LoVo (cell line): ENCODE results near the gene PDGFRB.

Experiments
- DNase-seq: peaks from one replicate; pipeline ENCODE4 v3.0.0-alpha.2; 2016; ENCODE audit warnings: low spot score

The PDGFRB gene

DNA sequence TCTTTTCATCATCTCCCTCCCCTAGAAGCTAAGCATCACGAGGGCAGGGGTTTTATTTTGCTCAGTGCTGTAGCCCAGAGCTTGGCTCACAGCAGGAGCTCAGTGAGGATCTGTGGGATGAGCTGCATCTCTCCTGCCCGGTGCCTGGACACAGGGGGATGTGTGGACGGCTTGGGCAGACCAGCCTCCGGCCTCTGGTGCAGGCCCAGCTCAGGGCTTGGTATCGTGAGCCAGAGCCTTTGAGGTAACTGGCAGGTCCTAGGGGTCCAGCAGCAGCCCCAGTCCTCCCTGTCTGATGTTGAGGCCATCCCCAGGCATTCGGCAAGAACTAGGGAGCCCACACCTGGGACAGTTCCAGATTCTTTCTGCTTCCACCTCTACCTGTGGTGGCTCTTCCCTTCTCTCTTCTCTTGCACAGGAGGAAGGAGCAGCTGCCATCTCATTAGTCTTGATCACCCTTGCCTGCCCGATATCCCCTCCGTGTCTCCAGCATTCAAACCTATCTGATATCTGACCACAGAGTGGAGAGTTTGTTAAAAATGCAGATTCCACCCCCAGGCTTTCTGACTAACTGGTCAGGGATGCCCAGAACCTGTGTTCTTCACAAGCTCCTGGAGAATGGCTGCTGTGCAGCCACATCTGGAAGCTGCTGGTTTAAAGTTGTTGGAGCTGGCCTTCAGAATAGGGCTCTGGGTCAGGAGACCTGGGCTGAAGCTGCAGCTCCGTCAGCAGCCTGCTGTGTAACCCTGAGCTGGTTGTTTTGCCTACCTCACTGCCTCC lies 26.3 kb upstream of the PDGFRB start:
- DNase-seq: no peak

DNA sequence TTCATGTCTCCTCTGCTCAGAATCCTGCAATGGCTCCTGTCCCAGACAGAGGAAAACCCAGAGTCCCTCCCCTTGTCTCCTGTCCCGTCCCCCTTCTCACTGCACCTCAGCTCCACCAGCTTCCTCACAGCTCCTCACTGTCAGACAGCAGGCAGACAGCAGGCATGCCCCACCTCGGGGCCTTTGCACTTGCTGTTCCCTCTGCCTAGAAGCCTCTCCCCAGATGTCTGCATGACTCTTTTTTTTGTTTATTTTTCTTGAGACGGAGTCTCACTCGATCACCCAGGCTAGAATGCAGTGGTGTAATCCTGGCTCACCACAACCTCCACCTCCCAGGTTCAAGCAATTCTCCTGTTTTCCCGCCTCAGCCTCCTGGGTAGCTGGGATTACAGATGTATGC lies 25.4 kb upstream of the PDGFRB start:
- no peak for DNase-seq

DNA sequence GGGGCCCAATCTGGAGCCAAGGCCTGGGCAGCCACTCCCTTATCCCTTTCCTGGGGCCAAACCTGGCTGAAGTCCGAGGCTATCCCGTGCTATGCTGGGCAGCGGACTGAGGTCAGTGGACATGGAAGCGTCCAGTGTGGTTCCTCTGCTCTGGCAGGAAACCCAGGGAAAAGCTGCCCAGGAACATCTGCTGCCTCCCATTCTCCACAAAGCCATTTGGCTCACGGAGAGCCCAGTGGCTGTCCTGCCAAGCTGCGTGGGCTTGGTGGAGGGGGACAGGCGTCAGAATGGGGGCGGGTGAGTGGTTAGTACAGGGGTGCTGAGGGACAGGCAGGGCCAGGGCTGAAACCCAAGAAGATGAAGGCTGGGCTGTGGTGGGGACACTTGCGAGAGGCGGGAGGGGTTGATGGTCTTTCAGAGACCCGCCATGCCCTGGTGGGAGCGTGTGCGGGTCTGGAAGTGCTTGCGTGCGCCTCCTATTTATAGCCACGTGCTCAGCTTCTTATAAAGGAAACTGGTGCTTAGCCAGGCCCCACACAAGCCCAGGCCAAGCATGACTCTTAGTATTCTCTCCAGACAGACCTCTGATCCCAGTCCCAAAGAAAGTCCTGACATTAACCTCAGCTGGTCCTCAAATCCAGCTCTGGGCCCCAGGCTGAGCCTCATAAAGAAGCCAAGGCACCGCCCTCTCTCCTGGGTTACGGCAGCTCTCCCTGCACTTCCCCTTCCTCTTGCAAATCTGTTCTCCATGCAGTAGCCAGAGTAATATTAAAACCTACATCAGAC lies 24.8 kb upstream of the PDGFRB start:
- no peak for DNase-seq

DNA sequence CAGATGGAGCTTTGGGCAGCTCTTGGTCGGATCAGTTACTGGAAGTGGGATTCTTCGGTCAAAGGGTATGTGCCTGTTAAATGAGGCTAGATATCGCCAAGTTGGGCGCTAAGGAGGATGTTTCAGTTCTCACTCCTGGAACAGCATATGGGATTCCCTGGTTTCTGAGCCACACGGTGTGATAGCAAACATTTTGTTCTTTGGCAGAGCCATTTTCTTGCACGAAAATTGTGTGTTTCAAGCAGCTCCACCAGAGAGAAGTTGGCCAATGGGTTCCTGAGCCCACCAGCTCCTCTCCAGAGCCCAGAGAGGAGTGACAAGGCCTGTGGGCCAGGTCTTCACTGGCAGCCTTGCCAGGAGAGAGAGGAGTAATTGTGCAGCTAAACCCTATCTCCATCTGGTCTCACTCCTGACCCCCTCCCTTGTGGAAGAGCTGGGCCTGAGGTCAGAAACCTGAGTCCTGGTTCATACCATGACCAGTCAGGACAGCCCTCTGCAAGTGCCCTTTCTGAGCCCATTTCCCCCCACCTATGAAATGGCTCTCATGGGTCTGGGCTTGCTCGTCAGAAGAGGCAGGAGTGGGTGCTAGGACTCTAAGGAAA lies 23.5 kb upstream of the PDGFRB start:
- DNase-seq: no peak

DNA sequence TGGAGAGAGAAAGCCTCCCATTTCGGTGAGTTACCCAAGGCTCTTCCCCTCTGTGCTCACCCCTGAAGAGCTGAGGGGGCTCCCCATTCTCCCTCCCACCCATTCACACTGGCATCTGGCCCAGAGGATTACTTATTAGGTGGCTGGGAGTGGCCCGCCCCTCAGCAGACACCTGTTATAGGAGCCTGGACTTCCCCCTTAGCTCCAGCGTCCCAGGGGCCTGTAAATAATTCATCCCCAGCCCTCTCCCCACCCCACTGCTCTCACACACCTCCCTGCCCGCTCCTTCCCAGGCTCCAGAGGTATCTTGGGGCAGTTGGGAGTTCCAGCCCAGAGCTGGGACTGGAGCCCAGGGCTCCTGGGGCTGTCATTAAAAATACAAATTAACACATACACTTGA lies 22.6 kb upstream of the PDGFRB start:
- no peak for DNase-seq

DNA sequence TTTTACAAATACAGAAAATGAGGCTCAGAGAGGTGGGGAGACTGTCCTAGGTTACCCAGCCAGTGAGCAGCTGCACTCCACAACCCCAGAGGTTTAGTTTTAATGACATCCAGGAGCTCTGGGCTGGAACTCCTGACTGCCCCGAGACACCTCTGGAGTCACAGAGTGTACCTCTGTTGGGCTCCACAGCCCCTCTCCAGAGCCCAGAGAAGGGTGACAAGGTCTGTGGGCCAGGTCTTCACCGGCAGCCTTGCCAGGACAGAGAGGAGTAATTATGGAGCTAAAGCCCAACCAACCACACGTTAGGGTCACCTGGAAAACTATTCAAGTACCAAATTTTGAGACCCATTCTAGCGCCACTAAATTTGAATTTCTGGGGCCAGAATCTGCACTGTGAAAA lies 22.1 kb upstream of the PDGFRB start:
- DNase-seq: no peak

DNA sequence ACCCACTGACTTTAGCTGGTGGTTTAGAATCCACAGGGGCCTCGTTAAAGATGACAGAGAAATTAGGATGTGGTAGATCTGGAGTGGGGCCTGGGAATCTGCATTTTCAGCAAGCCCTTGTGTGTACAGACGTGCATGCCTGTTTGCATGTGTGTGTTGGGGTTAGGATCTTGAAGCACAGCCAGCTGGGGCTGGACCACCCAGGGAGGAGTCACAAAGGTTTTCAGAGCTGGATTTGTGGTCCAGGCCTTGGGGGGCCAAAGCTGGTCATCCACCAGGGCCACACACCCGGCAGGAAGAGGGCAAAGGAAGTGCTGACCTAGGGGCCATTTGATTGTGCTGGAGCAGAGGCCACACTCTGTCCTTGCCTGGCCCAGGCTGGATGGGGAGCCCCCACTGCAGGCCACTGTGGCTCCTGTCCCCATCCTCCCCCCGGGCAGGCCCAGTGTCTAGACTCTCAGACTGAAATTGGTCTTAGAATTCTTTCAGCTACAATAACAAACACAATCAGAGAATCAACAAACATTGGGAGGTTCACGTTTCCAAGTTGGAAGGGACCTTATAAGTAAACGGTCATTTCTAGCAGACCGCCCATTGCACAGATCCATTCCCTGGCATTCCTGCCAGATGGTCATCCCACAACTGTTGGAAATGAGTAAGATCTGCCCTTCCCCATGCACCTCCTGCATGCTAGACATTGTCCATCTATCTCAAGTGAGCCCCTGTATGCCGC lies 21.3 kb upstream of the PDGFRB start:
- DNase-seq: no peak

DNA sequence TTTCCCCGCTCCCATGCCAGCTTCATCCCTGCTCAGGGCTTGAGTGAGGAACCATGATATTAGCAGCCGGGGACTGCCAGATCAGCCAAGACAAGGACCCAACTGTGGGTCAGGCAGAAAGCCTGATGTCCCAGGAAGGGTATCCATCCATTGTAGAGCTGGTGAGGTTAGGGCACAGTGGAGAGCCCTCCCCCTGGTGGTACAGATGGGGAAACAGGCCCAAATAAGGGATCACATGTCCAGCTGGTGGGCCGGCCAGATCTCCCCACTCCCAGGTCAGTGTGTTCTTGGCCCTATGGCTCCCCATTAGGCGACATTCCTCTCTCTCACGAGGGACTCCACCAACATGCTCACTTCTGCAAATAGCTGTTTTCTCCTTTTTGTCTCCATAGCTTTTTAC lies 19.9 kb upstream of the PDGFRB start:
- DNase-seq: peak; percentile 24

DNA sequence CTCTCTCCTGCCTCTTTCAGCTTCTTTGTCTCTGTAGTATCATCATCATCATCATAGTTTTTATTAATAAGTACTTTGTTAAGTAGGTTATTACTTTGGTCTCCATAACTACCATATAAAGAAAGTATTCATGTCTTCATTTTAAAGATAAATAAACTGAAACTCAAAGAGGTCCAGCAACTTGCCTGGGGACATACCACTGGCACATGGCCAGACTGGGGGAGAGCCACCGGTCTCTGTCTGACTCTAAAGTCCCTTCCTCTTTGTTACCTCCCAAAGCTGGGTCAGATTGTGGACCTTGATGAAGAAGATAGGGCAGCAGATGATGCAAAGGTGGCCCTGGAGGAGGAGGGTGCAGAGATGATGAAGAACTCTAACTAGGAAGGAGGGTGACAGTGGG lies 19.4 kb upstream of the PDGFRB start:
- DNase-seq: no peak

DNA sequence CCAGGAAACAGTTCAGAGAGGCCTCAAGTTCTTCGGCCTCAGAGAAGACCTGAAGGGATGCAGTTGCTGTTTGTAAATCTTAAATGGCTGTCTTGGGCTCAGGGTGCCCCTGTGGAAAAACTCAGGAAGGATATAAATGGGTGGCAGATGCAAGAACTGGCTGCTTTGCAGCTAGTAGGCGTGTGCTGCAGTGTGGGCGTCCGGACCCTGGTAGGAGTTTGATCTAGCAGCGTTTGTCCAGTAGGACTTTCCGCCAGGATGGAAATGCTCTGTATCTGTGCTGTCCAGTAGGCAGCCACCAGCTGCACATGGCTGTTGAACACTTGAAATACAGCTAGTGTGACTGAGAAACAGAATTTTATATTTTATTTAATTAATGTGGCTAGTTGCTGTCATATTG lies 18.6 kb upstream of the PDGFRB start:
- DNase-seq: no peak

DNA sequence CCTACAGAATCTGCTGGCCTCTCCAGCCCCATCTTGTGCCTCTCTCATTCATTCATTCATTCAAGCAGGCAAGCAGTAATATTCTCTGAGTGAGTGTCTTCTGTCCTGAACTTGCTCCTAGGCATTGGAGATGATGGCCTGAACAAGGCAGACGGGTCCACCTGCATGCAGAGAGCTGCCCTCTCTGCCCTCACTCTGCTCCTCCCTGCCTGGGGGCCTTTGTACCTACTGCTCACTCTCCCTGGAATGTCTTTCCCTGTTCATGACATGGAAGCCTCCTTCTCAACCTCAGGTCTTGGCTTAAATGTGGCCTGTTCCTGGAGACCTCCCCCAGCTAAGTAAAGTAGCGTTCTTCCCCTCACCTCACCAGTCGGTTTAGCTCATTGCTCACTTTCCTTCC lies 17.5 kb upstream of the PDGFRB start:
- DNase-seq: no peak

DNA sequence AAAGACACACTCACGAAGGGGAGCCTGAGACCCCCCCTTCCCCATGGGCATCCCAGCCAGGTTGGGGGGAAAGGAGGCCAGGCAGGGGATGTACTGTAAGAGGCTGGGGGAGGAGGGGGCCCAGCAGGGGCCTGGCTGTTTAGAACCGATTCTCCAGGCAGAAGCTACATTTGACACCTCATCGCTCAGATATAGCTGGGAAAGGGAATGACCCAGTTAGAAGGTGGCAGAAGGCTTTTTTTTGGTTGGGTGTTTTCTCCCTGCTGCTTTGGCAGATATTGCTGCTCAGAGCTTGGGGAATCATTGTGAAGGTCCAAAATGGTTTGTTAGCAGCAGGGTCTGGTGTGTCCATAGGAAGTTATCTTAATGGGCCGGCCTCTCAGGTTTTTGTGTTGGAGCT lies 16.9 kb upstream of the PDGFRB start:
- no peak for DNase-seq

DNA sequence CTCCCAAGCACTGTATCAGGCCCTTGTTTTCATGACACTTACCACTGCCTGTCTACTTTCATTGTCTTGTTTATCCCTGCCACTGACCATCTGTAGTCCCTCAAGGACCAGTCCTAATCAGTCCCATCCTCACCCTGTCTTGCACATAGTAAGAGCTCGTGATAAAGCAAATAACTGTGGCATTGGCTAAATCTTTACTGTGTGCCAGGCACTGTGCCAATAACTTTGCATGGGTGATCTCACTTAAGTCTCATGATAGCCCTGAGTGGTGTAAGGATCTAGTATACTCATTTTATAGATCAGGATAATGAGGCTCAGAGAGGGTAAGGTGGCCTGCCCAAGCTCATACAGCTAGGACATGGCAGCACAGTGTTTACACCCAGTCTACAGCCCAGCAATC lies 16.5 kb upstream of the PDGFRB start:
- no peak for DNase-seq

DNA sequence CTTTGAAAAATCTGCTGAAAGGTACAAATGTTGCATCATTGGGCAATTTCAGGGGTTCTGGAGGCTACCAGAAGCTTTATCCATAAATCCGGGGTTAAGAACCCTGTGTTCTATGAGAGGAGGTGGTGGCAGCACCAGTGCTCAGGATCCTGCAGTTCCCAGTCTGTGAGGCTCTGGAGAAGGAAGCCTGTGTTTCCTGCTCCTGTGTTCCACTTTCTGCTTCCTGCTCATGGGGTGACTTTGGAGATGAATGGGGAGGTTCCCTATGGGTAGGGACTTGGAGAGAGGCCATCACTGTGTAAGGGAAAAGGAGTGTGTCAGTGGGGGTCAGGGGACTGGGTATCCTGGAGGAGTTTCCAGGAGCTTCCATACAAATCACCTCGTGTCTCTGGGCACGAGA lies 13.2 kb upstream of the PDGFRB start:
- no peak for DNase-seq

DNA sequence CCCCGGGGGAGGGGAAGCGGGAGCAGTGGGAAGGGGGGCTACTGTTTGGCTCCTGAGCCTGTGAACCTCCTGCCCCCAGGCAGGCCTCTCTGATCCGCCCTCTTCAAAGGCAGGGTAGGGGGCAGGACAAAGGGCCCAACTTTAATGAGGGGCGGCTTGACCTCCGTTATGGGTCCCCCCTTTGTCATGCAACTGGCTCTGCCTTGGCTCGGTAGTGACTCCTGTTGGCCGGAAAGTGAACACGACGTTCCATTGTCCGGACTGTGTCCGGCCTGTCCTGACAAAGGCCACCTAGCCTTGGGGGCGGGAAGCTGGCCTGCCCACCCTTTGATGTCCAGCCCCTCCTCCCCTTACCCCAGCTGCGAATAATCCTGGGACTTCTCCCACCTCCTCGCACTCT lies 12.3 kb upstream of the PDGFRB start:
- DNase-seq: no peak

DNA sequence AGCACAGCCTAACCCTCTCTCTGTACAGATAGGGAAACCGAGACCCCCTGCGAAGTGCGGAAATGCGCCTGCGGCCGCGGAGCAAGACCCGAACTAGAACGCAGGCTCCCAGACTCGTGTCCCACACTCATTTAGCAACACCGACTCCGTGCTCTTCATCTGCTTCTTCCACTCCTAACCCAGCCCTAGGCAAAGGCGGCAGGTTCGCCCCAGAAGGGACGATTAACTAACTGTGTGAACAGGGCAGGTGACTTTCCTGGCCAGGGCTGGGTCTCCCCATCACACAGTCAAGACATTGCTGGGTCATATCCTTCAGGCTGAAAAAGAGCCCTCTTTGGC lies 11.8 kb upstream of the PDGFRB start:
- no peak for DNase-seq

DNA sequence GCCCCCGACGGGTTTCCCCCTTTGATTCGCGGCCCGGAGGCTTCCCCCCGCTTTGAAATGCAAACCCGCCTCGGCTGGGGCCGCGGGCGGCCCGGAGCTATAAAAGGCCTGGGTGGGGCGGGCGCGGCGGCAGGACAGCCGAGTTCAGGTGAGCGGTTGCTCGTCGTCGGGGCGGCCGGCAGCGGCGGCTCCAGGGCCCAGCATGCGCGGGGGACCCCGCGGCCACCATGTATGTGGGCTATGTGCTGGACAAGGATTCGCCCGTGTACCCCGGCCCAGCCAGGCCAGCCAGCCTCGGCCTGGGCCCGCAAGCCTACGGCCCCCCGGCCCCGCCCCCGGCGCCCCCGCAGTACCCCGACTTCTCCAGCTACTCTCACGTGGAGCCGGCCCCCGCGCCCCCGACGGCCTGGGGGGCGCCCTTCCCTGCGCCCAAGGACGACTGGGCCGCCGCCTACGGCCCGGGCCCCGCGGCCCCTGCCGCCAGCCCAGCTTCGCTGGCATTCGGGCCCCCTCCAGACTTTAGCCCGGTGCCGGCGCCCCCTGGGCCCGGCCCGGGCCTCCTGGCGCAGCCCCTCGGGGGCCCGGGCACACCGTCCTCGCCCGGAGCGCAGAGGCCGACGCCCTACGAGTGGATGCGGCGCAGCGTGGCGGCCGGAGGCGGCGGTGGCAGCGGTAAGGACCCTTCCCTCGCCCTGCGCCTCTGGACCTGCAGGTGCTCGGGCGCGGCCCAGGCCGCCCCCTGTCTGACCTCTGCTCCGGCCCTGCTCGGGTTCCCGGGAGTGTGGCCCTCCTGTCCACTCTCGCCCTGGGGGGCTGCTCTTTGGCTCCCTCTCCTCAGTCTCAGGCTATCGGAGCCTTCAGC lies 11.2 kb upstream of the PDGFRB start, which contains the start of gene CDX1:
Gene CDX1 (plus strand): TSS at position 129 of the 862 bp plus-strand sequence. CDS start 99 bp downstream, at position 228.
- DNase-seq: no peak

DNA sequence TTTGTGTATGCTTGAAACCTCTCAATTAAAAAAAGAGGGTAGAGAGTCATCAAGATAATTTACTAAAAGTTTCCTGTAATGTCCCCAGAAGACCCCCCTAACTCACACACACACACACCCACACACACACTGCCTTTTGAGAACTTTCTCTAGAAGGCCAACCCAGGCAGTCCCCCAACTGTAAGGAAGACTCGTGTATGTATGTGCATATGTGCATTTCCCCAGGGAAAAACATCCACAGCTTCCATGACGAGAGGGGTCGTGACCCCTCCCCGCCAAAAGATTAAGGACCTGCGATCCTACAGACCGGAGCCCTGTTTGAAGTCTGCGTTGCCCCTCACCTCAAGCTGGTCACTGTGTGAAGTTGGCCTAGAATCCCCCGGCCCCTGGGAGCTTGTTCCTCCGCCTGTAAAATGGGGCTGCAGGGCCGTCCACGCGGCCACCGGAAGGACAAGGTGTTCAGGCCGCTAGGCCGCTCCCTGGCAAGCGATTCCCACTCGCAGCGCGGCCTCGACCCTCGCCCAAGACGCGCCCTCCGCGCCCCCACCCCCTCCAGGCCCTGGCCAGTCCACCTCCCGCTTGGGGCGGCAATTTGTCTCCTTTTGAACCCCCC lies 10.5 kb upstream of the PDGFRB start:
- no peak for DNase-seq

DNA sequence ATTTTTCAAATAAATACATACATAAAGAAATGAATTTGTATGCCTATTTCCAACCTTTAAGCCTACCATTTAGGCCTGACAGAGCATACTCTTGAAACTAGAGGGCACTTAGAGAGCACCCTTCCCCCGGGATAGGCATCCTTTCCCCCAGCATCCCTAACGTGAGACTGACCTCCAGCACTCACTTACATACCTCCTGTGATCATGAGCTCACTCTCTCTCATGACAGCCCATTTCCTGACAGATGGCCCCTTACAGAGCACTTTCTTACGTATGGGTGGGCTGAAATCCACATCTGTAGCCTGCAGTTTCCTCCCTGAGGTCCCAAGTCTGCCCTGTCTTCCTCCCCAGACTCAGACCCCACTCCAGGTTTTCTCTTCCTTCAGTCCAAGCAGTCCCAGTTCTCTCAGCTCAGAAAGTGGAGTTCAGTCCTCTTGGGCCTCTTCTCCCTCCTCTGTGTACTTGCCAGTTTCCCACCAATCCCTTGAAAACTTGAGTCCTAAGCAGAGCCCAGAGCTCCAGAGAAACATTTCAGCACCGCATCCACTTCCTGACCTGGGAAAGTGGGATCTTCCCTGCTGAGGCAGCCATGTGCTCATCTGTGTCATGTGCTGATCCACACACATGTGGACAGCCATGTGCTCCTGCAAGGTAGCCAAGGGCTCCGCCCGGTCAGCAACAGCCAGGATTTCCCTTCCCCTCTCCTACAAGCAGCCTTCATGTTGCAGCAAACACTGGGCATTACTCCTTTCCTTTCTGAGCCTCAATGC lies 8.8 kb upstream of the PDGFRB start:
- no peak for DNase-seq

DNA sequence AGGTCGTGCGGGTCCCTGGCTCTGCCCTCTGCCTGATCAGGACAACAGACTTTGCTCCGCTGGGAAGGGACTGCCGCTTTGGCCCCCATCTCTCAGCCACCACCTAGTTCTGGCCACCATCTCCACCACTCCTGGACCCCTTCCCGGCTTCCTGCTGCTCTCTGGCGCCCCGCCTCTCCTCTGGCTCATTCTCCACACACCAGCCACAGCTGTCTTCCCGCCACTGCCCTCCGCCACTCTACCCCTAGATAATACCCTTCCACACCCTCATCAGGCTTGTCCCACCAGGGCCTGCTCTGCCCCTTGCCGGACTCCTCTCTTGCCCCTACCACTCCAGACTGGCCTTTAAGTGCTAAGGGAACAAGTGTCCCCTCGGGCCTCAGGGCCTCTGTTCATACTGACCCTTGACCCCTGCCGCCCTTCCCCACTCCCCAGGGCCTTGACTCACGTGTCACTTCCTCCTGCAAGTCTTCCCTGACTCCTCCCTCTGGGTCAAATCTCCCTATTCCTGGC lies 8.0 kb upstream of the PDGFRB start:
- DNase-seq: peak; percentile 48
